ENCODE data around the gene OGFOD3. TPM values are rescaled to one million over a fixed set of nuclear protein-coding genes. Genes with fewer than 3 reads are reported as not detected.
"Not testable (repeated sequence)": the region's sequence is repeated elsewhere in the genome, so short reads cannot be mapped to it uniquely, and the experiment has no call there.

OGFOD3 gene
- total RNA-seq, 1 donor from 2014 or later: 20.7 TPM

DNA sequence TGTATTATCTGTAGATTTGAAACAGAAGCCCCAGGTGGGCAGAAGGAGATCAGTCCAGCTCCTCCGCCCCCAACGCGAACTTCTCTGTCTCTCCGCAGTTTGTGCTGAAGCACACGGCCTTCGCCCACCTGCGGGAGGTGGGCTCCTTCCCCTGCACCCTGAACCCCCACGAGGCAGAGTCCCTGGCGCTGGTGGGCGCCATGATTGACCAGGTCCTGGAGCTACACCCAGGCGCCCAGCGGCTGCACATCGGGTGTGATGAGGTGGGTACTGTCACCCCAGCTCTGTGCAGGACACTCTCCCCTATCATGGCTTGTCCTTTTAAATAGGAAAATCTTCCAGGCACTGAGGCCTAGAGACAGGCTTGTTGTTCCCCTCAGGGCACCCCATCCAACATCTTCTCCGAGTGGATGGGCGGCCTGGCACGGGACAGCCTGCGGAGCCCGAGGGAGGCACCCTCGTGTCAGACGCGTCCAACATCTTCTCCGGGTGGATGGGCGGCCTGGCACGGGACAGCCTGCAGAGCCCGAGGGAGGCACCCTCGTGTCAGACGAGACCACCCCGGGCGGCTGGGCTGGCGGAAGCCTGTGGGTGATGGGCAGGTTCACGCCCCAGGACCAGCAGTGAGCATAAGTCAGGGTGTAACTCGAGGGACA lies 15.3 kb upstream of the OGFOD3 start:
- no peak for ATAC-seq

DNA sequence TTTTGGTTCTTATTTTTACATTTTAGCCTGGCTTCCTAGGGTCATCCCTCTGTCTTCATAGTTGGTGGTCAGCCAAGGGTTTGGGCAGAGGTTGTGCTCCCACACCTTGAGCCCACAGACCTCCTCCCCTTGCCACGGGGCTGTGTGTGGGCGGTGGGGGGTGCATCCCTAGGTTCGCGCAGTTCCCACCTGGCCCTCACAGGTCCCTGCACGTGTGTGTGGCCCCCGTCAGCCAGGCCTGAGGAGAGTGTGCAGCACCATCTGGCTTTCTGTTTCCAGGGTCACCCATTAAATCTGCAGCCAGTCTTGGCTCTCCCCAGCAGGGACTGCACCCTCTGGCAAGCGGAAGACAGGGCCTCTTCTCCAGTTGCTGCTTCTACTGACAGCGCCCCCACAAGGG lies 13.6 kb upstream of the OGFOD3 start:
- ATAC-seq: no peak

DNA sequence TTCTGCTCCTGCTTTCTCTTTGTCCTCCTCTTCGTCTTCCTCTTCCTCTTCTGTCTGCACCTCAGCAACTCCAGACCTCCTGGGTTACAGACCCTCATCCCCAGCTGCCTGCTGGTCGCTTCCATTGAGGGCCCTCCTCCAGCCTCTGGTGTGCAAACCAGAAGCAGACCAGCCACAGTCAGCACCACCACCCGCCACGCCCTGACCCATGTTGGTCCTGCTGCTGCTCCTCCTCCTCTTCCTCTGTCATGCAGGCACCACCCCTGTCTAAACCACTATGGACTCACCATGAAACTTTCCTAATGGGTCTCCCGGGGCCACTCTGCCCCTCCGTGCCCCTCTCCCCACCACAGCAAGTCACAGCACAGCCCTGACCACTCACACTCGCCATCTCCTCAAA lies 11.4 kb upstream of the OGFOD3 start:
- ATAC-seq: peak; percentile 36

DNA sequence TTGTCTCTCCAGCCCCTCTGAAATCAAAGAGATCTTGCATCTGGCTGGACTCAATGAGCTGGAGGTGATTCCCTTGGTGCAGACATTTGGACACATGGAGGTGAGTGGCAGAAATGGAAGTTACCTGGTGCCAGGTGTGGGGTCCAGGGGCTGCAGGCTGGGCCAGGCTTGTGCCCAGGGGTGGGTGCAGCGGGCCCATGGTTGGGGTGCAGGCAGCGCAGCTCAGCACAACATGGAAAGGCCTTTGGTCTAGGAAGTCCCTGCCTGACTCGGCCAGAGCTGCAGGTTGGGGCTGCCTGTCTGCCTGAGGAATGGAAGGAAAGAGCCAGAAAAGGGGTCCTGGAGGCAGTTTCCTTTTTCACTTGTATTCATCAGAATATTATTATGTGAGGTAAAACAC lies 10.2 kb upstream of the OGFOD3 start:
- ATAC-seq: no peak

DNA sequence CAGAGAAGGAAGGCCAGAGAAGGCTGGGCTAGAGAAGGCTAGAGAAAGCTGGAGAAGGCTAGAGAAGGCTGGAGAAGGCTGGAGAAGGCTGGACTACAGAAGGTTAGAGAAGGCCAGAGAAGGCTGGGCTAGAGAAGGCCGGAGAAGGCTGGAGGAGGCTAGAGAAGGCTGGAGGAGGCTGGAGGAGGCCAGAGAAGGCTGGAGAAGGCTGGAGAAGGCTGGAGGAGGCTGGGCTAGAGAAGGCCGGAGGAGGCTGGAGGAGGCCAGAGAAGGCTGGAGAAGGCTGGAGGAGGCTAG lies 6.4 kb upstream of the OGFOD3 start:
- ATAC-seq: no peak

DNA sequence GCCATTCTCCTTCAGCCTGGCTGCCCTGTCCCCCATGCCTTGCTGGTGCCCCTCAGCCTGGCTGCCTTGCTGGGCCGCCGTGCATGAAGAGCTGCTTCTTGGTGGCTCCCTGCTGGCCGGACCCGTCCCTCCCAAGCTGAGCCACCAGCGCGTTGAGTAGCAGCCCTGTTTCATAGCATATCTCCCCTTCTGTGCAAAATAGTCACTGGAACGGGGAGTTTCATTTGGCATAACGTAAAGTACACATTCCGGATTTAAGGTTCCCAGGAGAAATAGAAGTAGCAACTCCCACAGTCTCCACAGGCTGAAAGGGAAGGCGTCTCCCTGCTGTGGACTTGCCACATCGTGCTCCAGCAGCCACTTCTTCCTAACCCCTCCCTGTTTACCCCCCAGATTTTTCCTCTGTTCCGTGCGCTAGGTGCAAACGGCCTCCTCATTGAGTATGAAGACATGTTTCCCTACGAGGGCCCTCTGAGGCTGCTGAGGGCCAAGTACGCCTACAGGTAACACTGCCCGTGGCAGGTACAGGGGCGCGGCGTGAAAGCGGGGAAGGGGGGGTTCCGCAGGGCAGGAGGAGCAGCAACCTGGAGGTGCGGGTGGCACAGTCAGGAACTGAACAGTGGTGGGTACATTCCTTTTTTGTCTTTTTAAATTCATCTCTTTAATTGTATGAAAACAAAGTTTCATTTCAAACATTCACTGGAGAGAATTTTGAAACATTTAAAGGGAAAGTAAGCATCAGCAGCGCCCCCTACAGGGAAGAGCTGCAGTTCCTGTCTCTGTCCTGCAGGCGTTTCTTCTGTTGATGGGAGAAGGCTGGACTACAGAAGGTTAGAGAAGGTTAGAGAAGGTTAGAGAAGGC lies 5.8 kb upstream of the OGFOD3 start:
- peak; percentile 27 for ATAC-seq

DNA sequence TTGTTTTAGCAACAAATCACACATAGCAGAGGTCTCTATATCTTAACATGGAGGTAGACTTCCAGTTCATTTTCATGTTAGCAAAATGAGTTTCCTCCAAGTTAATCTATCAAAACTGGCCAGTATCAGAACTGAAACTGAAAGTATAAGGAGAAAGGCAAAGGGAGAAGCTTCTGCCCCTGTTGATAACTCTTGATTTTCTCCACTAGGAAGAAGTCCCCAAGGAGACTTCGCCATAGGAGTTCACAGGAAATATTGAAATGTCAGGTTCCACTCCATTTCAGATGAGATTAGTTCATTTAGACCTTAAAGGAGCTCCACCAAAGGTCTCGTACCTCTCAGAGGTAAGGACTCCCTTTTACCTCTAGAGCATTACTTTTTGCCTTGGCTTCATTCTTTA lies 1.2 kb upstream of the OGFOD3 start:
- ATAC-seq: no peak

DNA sequence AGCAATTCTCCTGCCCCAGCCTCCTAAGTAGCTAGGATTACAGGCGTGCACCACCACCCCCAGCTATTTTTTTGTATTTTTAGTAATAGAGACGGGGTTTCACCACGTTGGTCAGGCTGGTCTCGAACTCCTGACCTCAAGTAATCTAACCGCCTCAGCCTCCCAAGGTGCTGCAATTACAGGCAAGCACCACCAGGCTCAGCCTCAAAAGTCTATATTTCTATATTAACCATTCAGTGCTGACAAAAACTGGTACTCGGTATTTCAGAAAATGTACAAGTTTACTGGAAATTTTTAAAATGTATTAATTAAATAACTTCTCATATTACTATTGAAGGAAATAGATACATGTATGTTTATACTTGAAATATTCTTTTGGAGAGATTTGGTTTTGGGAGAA lies 1.6 kb downstream of the OGFOD3 start:
- ATAC-seq: no peak

DNA sequence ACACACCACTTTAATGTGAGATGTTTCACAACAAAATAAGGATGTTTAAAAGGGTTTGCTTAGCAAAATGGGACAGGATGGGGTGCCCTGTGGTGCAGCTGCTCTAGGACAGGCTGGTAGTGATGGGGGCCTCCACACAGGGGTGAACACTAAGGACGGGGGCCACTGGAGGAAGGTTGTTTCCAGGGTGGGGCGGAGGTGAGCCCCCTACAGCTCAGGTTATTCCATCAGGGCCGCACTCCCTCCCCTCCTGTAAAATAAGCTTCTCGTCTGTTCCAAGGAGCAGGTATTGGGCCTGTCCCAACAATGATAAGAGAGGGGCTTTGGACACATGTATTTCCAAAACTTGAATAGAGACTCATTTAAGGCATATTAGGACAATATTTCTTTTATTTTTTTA lies 2.1 kb downstream of the OGFOD3 start:
- no peak for ATAC-seq

DNA sequence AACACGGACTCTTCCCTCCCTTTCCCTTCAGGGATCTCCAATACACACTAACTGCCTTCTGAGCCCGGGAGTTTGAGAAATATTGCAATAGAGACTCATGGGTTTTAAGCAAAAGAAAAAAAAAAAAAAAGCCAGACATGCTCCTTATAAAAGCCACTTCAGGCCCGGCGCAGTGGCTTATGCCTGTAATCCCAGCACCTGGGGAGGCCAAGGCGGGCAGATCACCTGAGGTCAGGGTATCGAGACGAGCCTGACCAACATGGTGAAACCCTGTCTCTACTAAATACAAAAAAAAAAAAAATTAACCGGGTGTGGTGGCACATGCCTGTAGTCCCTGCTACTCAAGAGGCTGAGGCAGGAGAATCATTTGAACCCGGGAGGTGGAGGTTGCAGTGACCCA lies 2.6 kb downstream of the OGFOD3 start:
- ATAC-seq: no peak

DNA sequence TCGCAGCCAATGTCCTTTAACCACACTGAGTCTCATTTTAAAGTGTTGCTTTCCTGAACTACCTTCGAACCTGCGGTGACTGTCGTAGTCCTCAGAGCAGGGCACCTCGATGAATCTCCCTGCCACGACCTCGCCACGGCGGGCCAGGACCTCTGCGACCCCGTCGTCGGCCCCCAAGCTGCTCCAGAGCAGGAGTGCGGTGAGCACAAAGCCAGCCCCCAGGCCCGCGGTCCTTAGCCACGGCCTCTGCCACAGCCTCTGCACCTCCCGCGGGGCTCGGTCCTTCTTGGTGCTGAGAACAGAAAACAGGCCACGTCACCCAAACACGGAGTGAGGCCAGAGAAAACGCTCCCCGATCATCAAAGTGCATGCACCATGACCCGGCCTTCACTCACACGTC lies 3.0 kb downstream of the OGFOD3 start:
- ATAC-seq: no peak

DNA sequence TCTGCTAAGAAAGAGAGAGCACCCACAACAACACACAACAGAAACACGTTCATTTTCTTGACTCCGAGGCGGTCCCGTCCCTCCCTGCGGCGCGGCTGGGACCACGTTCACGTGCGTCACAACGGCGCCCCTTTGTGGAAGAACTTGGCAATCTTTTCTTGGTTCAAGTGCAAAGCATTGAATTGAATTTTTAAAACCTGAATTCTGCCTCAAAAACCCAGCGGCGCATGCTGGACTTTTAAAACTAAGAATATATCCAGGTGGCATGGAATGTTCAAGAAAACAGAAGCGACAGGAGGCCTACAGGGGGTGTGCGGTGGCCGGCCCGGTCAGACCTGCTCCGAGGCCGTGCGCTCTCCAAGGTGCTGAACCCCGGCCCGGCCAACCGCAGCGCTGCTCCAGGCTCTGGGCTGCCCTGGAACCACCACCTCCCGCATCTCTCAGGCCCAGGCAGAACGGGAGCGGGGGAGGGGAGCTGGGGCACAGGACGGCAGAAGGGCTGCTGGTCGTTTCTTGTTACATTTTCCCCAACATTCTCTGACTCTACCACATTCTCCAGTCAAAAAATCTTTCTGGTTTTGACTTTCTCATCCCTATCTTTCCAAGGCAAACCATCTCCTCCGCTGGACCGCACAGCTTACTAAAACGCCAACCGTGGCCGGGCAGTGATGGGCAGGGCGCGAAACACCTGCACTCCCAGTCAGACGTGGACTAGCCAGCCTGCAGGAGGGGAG lies 3.7 kb downstream of the OGFOD3 start:
- peak; percentile 67 for ATAC-seq

DNA sequence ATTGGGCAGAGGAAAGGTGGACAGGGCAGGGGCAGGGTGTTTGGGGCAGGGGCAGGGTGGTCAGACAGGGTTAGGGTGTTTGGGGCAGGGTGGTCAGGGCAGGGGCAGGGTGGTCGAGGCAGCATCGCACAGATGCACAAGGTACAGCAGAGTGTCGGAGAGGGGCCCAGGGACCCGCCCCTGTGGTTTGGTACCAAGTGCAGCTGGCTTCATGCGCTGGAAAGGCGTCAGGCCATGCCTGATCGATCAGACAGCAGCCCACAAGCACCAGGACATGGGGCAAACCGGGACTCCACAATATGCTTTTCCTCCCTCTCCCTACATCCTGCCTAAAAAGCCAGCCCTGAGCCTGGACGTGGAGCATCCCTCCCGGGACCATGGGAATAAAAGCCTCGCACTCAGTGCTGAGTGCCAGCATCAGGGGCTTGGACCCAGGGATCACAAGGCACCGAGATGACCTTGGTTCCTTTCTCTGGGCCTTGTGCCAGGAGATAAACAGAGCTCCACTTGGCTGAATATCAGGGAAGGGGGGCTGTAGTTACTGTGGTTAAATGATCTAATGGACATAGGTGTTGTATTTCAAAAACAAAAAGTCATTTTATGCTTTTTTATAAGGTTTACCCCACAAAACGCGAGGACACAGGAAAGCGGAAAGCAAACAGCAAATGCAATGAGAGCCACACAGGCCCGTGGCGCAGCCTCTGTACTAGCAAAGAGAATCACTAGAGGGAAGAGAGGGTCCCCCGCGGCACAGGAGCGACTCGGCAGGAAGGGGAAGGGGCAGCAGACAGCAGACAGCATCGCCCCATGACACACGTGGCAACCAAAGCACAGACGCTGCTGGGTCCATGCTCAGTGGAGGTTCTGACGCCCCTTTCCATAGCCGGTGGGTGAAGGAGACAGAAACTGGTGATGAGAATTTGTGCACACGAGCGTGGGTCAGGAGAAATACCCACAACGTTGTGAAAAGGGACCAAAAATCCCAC lies 5.6 kb downstream of the OGFOD3 start:
- no peak for ATAC-seq

DNA sequence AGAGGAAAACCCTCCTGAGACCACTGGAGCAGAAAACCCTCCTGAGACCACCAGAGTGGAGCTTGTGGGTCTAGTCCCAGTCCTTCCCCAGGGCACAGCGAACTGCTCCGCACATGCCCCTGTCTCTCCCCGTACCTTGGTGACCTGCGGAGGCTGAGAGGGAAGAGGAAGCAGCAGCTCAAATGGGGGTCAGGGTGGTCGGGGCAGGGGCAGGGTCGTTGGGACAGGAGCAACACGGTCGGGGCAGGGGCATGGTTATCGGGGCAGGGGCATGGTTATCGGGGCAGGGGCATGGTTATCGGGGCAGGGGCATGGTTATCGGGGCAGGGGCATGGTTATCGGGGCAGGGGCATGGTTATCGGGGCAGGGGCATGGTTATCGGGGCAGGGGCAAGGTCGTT lies 6.3 kb downstream of the OGFOD3 start:
- ATAC-seq: not testable (repeated sequence)

DNA sequence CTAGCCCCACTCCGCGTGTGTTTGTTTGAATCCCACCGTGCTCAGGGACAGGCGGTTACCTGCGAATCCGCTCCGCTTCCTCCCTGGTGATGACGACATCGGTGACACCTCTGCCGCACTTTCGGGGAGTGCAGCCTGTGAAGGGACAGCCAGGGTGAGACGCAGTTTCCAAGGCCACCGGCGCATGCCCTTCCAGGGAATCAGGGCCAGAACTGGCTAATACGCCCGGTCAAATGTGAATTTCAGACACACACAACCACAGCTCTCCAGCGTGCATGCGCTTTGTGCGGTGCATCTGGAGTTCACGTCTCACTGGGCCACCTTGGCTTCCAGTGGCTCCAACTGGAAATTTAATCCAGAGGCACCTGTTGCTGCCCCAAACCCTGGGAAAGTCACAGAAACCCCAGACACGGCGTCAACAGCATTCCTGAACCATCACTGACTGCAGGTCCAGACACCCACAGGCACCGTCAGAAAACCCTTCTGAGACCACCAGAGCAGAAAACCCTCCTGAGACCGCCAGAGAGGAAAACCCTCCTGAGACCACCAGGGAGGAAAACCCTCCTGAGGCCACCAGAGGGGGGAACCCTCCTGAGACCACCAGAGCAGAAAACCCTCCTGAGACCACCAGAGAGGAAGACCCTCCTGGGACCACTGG lies 6.9 kb downstream of the OGFOD3 start:
- no peak for ATAC-seq

DNA sequence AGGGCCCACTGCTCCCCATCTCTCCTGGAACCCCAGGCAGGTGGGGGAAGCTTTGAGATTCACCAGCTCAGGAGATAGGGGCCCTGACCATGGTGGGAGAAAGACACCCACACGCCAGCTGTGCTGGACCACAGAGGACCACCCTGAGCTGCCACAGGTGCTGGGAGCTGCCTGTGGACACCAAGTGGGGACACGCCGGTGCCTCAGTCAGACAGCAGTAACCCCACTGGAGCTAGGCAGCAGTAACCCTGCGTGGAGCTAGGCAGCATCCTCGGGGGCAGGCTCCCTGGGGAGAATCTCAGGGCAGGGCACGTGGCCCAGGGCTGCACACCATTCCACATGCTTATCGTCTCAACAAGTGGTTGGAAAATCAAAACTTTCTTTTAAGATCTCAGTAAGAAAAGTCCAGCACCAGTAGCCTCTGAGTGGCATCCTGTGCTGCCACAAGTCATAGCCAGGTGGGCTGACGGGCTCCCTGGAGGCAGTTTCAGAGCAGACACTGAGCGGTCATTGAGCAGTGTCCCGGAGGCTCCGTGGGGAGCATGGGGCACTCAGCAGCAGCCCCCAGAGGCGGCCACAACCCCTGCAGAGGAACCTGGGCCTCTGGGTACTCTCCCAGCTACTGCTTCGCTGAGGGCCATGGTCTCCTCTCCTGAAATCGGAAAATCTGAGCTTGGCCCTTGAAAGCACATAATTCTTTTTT lies 8.2 kb downstream of the OGFOD3 start:
- ATAC-seq: no peak

DNA sequence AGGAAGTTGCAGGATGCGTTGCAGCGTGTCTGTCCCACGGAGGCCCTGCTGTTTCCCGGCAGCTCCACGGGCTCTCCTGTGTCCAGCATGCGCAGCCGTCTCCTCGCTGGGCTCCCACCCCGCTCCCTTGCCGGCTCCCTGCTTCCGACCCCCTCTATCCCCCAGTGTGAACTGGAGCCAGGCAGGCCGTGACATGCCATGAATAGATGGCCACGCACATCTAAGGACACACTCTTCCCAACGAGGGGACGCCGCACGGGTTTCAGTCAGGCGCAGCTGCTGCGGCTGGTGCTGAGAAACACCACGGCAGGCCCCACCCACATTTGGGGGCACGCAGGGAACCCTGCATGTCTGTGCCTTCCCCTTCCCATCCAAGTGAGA lies 9.5 kb downstream of the OGFOD3 start:
- no peak for ATAC-seq

DNA sequence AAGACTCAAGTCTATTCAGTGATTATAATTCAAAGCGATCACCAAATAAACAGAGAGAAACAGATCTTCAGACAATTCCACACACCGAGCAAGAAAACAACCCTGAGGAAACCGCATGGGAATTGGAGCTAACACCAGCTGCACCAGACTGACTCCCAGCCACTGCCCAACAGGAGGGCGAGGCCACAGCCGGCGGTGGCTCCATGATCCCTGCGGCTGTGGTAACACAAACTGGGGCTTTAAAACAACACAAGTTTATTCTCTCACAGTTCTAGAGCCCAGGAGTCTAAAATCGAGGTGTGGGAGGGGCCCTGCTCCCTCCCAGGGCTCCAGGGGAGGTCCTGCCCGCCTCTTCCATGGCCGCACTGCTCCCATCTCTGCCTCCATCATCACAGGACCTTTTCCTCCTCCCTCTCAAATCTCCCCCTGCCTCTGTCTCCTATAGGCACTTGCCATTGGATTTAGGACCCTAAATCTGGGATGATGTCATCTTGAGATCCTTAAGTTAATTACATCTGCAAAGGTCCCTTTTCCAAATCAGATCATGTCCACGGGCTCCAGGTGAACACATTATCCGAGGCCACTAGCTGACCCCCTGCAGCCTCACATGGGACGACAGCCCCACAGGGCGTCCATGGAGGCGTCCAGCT lies 10.0 kb downstream of the OGFOD3 start:
- no peak for ATAC-seq

DNA sequence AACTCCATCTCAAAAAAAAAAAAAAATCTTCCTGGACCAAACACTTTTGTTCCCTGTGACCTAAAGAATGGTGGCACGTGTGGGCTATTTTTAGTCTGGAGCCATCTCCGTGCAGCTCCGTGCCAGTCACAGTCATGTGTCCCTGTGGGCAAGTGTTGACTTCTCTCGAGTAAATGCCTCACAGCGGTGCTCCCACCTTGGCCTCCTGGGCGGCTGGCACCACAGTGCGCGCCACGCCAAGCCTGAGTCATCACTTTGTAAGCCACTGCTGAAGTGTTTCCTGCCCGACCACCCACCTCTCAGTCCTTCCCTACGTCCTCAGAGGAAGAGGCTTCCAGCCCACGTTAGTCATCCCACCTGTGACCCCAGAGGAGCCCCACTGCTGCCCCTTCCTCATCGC lies 11.1 kb downstream of the OGFOD3 start:
- no peak for ATAC-seq

DNA sequence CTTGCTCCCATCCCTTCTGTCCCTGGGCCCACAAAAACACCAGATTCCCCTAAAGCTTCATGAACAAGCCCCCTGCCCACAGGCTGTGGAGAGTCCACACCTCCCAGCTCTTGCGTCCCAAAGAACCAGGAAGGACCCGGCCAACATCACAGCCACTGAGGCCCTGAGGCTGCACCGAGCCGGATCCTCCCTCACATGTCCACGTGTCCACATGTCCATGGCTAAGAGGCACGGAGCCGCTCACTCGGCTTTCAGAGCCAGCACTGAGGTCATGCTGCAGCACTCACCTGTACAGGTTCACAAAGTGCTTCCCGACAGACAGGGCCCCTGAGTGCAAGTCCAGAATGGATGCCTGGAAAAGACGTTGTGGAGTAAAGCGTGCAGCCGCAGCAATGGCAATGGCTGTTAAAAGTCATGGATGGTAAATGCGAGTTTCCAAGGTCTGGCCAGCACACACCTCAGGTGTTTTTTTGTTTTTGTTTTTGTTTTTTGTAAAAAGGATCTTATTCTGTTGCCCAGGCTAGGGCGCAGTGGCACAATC lies 12.2 kb downstream of the OGFOD3 start:
- ATAC-seq: no peak

DNA sequence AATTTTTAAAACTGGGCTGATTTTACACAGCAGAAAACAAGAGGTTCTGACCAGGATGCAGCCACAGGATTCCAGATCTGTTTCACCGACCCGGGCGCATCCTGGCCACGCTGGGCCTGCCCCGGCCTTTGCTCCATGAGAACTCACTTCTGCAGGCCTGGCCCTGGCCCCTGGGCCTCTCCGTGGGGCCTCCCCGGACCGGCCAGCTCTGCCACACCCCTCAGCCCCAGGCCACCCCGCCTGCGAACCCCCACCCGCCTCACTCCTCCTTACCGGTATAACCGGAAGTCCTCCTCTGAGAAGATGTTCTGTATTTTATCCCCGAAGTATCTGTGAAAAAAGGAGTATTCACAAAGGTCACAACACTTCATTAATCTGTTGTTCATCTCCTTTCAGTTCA lies 13.3 kb downstream of the OGFOD3 start:
- ATAC-seq: no peak

All from esophagus mucosa (tissue), 1 donor.